Measurements from ENCODE around the gene TRMT44. TPM values are rescaled to one million over a fixed set of nuclear protein-coding genes. Genes with fewer than 3 reads are reported as not detected.
A peak's percentile ranks its signal among the peaks of the same experiment; 100 is the strongest.

TRMT44 gene
- total and polyA plus RNA-seq, 7 donors = 2.1 to 29.1 (median 14.2) TPM

DNA sequence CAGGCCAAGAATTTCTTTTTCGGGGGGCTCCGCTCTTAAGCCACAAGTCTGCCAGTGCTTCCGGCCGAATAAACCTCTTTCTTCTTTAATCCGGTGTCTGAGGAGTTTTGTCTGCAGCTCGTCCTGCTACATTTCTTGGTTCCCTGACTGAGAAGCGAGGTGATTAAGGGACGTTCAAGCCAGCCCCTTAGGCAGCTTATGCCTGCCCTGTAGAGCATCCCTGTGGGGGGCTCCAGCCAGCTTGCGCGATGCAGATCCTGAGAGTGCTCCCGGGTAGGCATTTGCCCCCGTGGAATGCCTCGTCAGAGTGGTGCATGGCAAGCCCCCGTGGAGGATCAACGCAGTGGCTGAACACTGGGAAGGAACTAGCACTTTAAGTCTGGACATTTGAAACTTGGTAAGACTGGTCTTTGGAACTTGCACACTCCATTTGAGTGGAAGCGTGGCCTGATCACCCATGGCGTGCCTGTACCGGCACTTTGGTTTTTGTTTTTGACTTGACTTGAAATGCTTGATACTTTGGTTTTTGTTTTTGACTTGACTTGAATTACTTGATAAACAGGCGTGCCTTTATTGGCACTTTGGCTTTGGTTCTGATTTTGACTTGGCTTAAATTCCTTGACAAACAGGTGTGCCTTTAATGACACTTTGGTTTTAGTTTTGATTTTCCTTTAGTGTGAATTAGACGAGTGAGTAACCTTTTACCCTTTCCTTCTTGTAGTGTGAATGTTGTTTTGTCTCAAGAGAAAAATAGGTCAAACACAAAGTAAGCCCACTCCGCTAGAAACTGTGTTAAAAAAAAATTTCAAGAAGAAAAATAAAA lies 6.1 kb upstream of the TRMT44 start:
- TF ChIP-seq EP300 (IDR thresholded peaks at IDR 0.05) (no peak), POLR2AphosphoS5 (IDR thresholded peaks at IDR 0.05) (no peak), POLR2A (IDR thresholded peaks at IDR 0.05) (no peak)
- Histone ChIP-seq H3K27me3 (no peaks in the 10 kb centered on the region), H3K4me3 (no peak overlapping the region), H3K4me1 (peaks cover 0 to 47% (median 28%) of the 10 kb centered on the region in 4 donors), H3K9me3 (no peaks in the 10 kb centered on the region), H3K27ac (peak overlapping the region in 3 of 4 donors; percentile 63 to 90 (median 76)), H3K36me3 (no peaks in the 10 kb centered on the region)
- 64 to 80% methylated on average over 21 of the region's 21 CpGs for WGBS, 2 donors
- intact Hi-C loops (cut with DNase I) = no loop called here
- no peak for DNase-seq

GRCh38 chr4:8435656-8436121 lies 4.9 kb upstream of the TRMT44 start:
- H3K4me3 ChIP-seq = peak overlapping the region; percentile 10 to 37 (median 31)
- peaks cover 0 to 52% (median 32%) of the 10 kb centered on the region in 4 donors for H3K4me1 ChIP-seq
- DNase-seq = no peak
- H3K27me3 ChIP-seq = no peaks in the 10 kb centered on the region
- no peaks in the 10 kb centered on the region for H3K36me3 ChIP-seq
- H3K9me3 ChIP-seq = no peaks in the 10 kb centered on the region
- TF ChIP-seq POLR2AphosphoS5 (IDR thresholded peaks at IDR 0.05) (no peak), CTCF (IDR thresholded peaks at IDR 0.05) (no peak), POLR2A (IDR thresholded peaks at IDR 0.05) (no peak), EP300 (IDR thresholded peaks at IDR 0.05) (no peak)
- WGBS, 2 donors = 6 to 34% methylated on average over 5 of the region's 5 CpGs
- intact Hi-C loops (cut with DNase I) = no loop called here
- peak overlapping the region; percentile 63 to 90 (median 76) for H3K27ac ChIP-seq

DNA sequence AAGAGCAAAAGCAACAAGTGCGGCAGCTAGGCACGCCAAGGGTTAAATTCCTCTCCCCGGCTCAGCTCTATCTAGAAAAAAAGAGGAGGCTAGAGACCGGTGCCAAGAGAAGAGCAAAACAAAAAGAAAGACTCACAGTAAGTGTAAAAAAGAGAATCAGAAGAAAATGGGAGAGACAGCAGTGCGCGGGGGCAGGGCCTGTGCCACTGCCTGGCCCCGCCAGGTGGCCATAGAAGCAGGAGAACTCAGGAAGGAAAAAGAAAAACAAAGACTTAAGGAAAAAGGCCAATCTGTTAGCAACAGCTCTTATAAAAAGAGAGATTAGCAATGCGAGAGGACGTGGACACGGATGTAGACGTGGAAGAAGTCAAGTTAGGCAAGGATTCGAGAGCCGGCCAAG lies 3.3 kb upstream of the TRMT44 start:
- no peaks in the 10 kb centered on the region for H3K9me3 ChIP-seq
- 69 to 84% methylated on average over 13 of the region's 13 CpGs for WGBS, 2 donors
- no peak for DNase-seq
- H3K4me3 ChIP-seq = peak overlapping the region in 3 of 4 donors; percentile 9 to 36 (median 15)
- H3K27me3 ChIP-seq = no peaks in the 10 kb centered on the region
- H3K4me1 ChIP-seq = peaks cover 0 to 64% (median 45%) of the 10 kb centered on the region in 4 donors
- intact Hi-C loops (cut with DNase I) = no loop called here
- no peaks in the 10 kb centered on the region for H3K36me3 ChIP-seq
- H3K27ac ChIP-seq = peak overlapping the region; percentile 74 to 90 (median 76)
- no peak for TF ChIP-seq POLR2A (IDR thresholded peaks at IDR 0.05)
- no peak for TF ChIP-seq EP300 (IDR thresholded peaks at IDR 0.05)
- TF ChIP-seq CTCF (IDR thresholded peaks at IDR 0.05) = peak in 2 of 4 experiments; percentile 20 to 62
- peak in 1 of 4 donors; percentile 7 for TF ChIP-seq POLR2AphosphoS5 (IDR thresholded peaks at IDR 0.05)

- H3K27ac ChIP-seq = peak overlapping the region in 3 of 4 donors; percentile 14 to 92 (median 90)
- H3K4me3 ChIP-seq = no peak overlapping the region
- no peaks in the 10 kb centered on the region for H3K36me3 ChIP-seq
- peaks cover 0 to 79% (median 57%) of the 10 kb centered on the region in 4 donors for H3K4me1 ChIP-seq
- DNase-seq = no peak
- TF ChIP-seq POLR2AphosphoS5 (IDR thresholded peaks at IDR 0.05) = no peak
- TF ChIP-seq CTCF (IDR thresholded peaks at IDR 0.05) = no peak
- no peak for TF ChIP-seq POLR2A (IDR thresholded peaks at IDR 0.05)
- no peak for TF ChIP-seq EP300 (IDR thresholded peaks at IDR 0.05)
- intact Hi-C loops (cut with DNase I) = no loop called here
- no peaks in the 10 kb centered on the region for H3K27me3 ChIP-seq
- 88 to 92% methylated on average over 11 of the region's 11 CpGs for WGBS, 2 donors
- no peaks in the 10 kb centered on the region for H3K9me3 ChIP-seq
These were observed 1.8 kb upstream of the TRMT44 start for GRCh38 chr4:8438743-8439142.

- intact Hi-C loops (cut with DNase I) = no loop called here
- Histone ChIP-seq H3K4me3 (peak overlapping the region in 1 of 4 donors; percentile 99), H3K27ac (peak overlapping the region in 3 of 4 donors; percentile 90 to 93 (median 92)), H3K9me3 (no peaks in the 10 kb centered on the region), H3K36me3 (no peaks in the 10 kb centered on the region), H3K27me3 (no peaks in the 10 kb centered on the region), H3K4me1 (peaks cover 0 to 83% (median 57%) of the 10 kb centered on the region in 4 donors)
- TF ChIP-seq POLR2AphosphoS5 (IDR thresholded peaks at IDR 0.05) (no peak), CTCF (IDR thresholded peaks at IDR 0.05) (no peak), POLR2A (IDR thresholded peaks at IDR 0.05) (no peak), EP300 (IDR thresholded peaks at IDR 0.05) (no peak)
- WGBS, 2 donors = 42 to 65% methylated on average over 3 of the region's 3 CpGs
- no peak for DNase-seq
These were observed 1.4 kb upstream of the TRMT44 start for GRCh38 chr4:8439168-8439567.
